ENCODE data around the gene PDE5A.

- TF ChIP-seq SMARCA5 (IDR thresholded peaks at IDR 0.05) (no peak), ZNF384 (IDR thresholded peaks at IDR 0.05; ENCODE audit: borderline replicate concordance, low read depth, low read length) (no peak), PRDM15 (CRISPR knock-in tag; IDR thresholded peaks at IDR 0.05) (no peak), POLR2A (IDR thresholded peaks at IDR 0.05; ENCODE audit: low read depth, low read length) (no peak), CTCF (IDR thresholded peaks at IDR 0.05 in 2 of 3, conservative IDR thresholded peaks at IDR 0.05 in 1 of 3; ENCODE audit: control insufficient read depth in 2 of 3, extremely low read depth in 1 of 3, insufficient read depth in 1 of 3, low read depth in 3 of 3, low read length in 3 of 3) (no peak), GABPA (IDR thresholded peaks at IDR 0.05; ENCODE audit: low read depth) (no peak), NR2C2 (IDR thresholded peaks at IDR 0.05; ENCODE audit: borderline replicate concordance, control insufficient read depth, insufficient read length, low read depth) (no peak), CEBPB (IDR thresholded peaks at IDR 0.05; ENCODE audit: borderline replicate concordance in 1 of 2, low read depth in 2 of 2, low read length in 2 of 2) (no peak), SMC3 (IDR thresholded peaks at IDR 0.05; ENCODE audit: borderline replicate concordance, low read length) (no peak), EZH2 (IDR thresholded peaks at IDR 0.05; ENCODE audit: borderline replicate concordance, control insufficient read depth, low read depth, low read length) (no peak), BACH1 (IDR thresholded peaks at IDR 0.05; ENCODE audit: borderline replicate concordance) (no peak), PKNOX1 (IDR thresholded peaks at IDR 0.05) (no peak), FOXK2 (IDR thresholded peaks at IDR 0.05) (no peak)
Observed at GRCh38 chr4:119672938-119673337, 44.3 kb upstream of the PDE5A start.

Measured in GM12878 (cell line).